ENCODE data around the gene GJB2.

GJB2 gene

GRCh38 chr13:20175907-20176652, 16.7 kb downstream of the GJB2 start:
- DNase-seq (ENCODE audit: low spot score), result no peak
- no peaks in the 10 kb centered on the region for H3K9me3 ChIP-seq (replicated peaks in 1 of 2; ENCODE audit: control insufficient read depth in 2 of 2, insufficient read depth in 1 of 2, low read depth in 1 of 2, low read length in 2 of 2)
- no CpG with 5 or more reads among the region's 14 CpGs for WGBS, 2 donors (ENCODE audit: extremely low coverage in 2 of 2, insufficient read length in 2 of 2, insufficient replicate concordance in 1 of 2)
- H3K4ac ChIP-seq (ENCODE audit: low read length), result no peak overlapping the region
- H3K4me1 ChIP-seq (ENCODE audit: control insufficient read depth in 2 of 2, insufficient read depth in 1 of 2, low read depth in 1 of 2, low read length in 2 of 2), result peaks cover 8 to 9% of the 10 kb centered on the region in 2 donors
- H2BK12ac ChIP-seq (ENCODE audit: low read length), result no peak overlapping the region
- H2BK15ac ChIP-seq (ENCODE audit: low read length), result peak overlapping the region; percentile 33
- H3K27ac ChIP-seq (replicated peaks; ENCODE audit: low read length), result no peak overlapping the region
- H4K91ac ChIP-seq (ENCODE audit: low read depth, low read length, poor library complexity), result no peak overlapping the region
- no peak overlapping the region for H3K23ac ChIP-seq (ENCODE audit: low read depth, low read length, poor library complexity)
- H3K36me3 ChIP-seq (replicated peaks in 1 of 2; ENCODE audit: control insufficient read depth in 2 of 2, insufficient read depth in 2 of 2, low read length in 2 of 2), result no peaks in the 10 kb centered on the region
- no peak overlapping the region for H2BK5ac ChIP-seq (ENCODE audit: low read length)
- H3K4me2 ChIP-seq (ENCODE audit: insufficient read depth, low read length, poor library complexity, severe bottlenecking), result no peak overlapping the region
- H4K8ac ChIP-seq (ENCODE audit: low read depth, low read length), result no peak overlapping the region
- H2AFZ ChIP-seq (ENCODE audit: low read length), result no peak overlapping the region
- H3K27me3 ChIP-seq (ENCODE audit: control insufficient read depth in 3 of 3, insufficient read depth in 3 of 3, low read depth in 1 of 3, low read length in 3 of 3), result peaks cover 0 to 59% (median 0%) of the 10 kb centered on the region in 3 experiments
- no peak overlapping the region for H3K14ac ChIP-seq (ENCODE audit: low read length)
- no peak overlapping the region for H2BK120ac ChIP-seq (ENCODE audit: low read depth, low read length)
- no peaks in the 10 kb centered on the region for H3K79me1 ChIP-seq (ENCODE audit: low read depth, low read length)
- H3K4me3 ChIP-seq (ENCODE audit: low read length in 2 of 2), result no peak overlapping the region
- no peak overlapping the region for H3K9ac ChIP-seq (ENCODE audit: low read depth, low read length, poor library complexity)
- peak overlapping the region; percentile 69 for H2AK5ac ChIP-seq (ENCODE audit: low read depth, low read length)
- H3K18ac ChIP-seq (ENCODE audit: low read length), result no peak overlapping the region

- no CpG with 5 or more reads among the region's 3 CpGs for WGBS, 2 donors (ENCODE audit: extremely low coverage in 2 of 2, insufficient read length in 2 of 2, insufficient replicate concordance in 1 of 2)
- Histone ChIP-seq H3K4me3 (ENCODE audit: low read length in 2 of 2) (no peak overlapping the region), H3K23ac (ENCODE audit: low read depth, low read length, poor library complexity) (no peak overlapping the region), H2BK120ac (ENCODE audit: low read depth, low read length) (no peak overlapping the region), H4K8ac (ENCODE audit: low read depth, low read length) (no peak overlapping the region), H2BK15ac (ENCODE audit: low read length) (no peak overlapping the region), H3K36me3 (replicated peaks in 1 of 2; ENCODE audit: control insufficient read depth in 2 of 2, insufficient read depth in 2 of 2, low read length in 2 of 2) (no peaks in the 10 kb centered on the region), H2AK5ac (ENCODE audit: low read depth, low read length) (no peak overlapping the region), H3K27me3 (ENCODE audit: control insufficient read depth in 3 of 3, insufficient read depth in 3 of 3, low read depth in 1 of 3, low read length in 3 of 3) (peaks cover 0 to 63% (median 0%) of the 10 kb centered on the region in 3 experiments), H2BK12ac (ENCODE audit: low read length) (no peak overlapping the region), H3K14ac (ENCODE audit: low read length) (no peak overlapping the region), H3K4me1 (ENCODE audit: control insufficient read depth in 2 of 2, insufficient read depth in 1 of 2, low read depth in 1 of 2, low read length in 2 of 2) (peaks cover 8 to 9% of the 10 kb centered on the region in 2 donors), H4K91ac (ENCODE audit: low read depth, low read length, poor library complexity) (no peak overlapping the region), H3K4ac (ENCODE audit: low read length) (no peak overlapping the region), H3K9ac (ENCODE audit: low read depth, low read length, poor library complexity) (no peak overlapping the region), H3K27ac (replicated peaks; ENCODE audit: low read length) (no peak overlapping the region), H3K18ac (ENCODE audit: low read length) (no peak overlapping the region), H2AFZ (ENCODE audit: low read length) (no peak overlapping the region), H3K4me2 (ENCODE audit: insufficient read depth, low read length, poor library complexity, severe bottlenecking) (no peak overlapping the region), H2BK5ac (ENCODE audit: low read length) (no peak overlapping the region), H3K9me3 (replicated peaks in 1 of 2; ENCODE audit: control insufficient read depth in 2 of 2, insufficient read depth in 1 of 2, low read depth in 1 of 2, low read length in 2 of 2) (no peaks in the 10 kb centered on the region), H3K79me1 (ENCODE audit: low read depth, low read length) (no peaks in the 10 kb centered on the region)
- no peak for DNase-seq (ENCODE audit: low spot score)
Measured at GRCh38 chr13:20175406-20175794, 17.3 kb downstream of the GJB2 start.

GRCh38 chr13:20174656-20175405, 17.9 kb downstream of the GJB2 start:
- Histone ChIP-seq H3K4ac (ENCODE audit: low read length) (no peak overlapping the region), H3K4me3 (ENCODE audit: low read length in 2 of 2) (peak overlapping the region in 1 of 2 donors; percentile 37), H3K9me3 (replicated peaks in 1 of 2; ENCODE audit: control insufficient read depth in 2 of 2, insufficient read depth in 1 of 2, low read depth in 1 of 2, low read length in 2 of 2) (no peaks in the 10 kb centered on the region), H4K91ac (ENCODE audit: low read depth, low read length, poor library complexity) (no peak overlapping the region), H2AK5ac (ENCODE audit: low read depth, low read length) (no peak overlapping the region), H4K8ac (ENCODE audit: low read depth, low read length) (no peak overlapping the region), H3K4me1 (ENCODE audit: control insufficient read depth in 2 of 2, insufficient read depth in 1 of 2, low read depth in 1 of 2, low read length in 2 of 2) (peaks cover 8 to 9% of the 10 kb centered on the region in 2 donors), H2BK120ac (ENCODE audit: low read depth, low read length) (no peak overlapping the region), H3K27me3 (ENCODE audit: control insufficient read depth in 3 of 3, insufficient read depth in 3 of 3, low read depth in 1 of 3, low read length in 3 of 3) (peaks cover 0 to 65% (median 0%) of the 10 kb centered on the region in 3 experiments), H2BK5ac (ENCODE audit: low read length) (peak overlapping the region; percentile 76), H2AFZ (ENCODE audit: low read length) (peak overlapping the region; percentile 61), H3K9ac (ENCODE audit: low read depth, low read length, poor library complexity) (peak overlapping the region; percentile 14), H3K14ac (ENCODE audit: low read length) (peak overlapping the region; percentile 63), H3K36me3 (replicated peaks in 1 of 2; ENCODE audit: control insufficient read depth in 2 of 2, insufficient read depth in 2 of 2, low read length in 2 of 2) (no peaks in the 10 kb centered on the region), H2BK15ac (ENCODE audit: low read length) (peak overlapping the region; percentile 63), H3K79me1 (ENCODE audit: low read depth, low read length) (no peaks in the 10 kb centered on the region), H2BK12ac (ENCODE audit: low read length) (peak overlapping the region; percentile 80), H3K27ac (replicated peaks; ENCODE audit: low read length) (no peak overlapping the region), H3K4me2 (ENCODE audit: insufficient read depth, low read length, poor library complexity, severe bottlenecking) (no peak overlapping the region), H3K18ac (ENCODE audit: low read length) (peak overlapping the region; percentile 92), H3K23ac (ENCODE audit: low read depth, low read length, poor library complexity) (peak overlapping the region; percentile 87)
- DNase-seq (ENCODE audit: low spot score), result no peak
- no CpG with 5 or more reads among the region's 22 CpGs for WGBS, 2 donors (ENCODE audit: extremely low coverage in 2 of 2, insufficient read length in 2 of 2, insufficient replicate concordance in 1 of 2)

- Histone ChIP-seq H3K27me3 (ENCODE audit: control insufficient read depth in 3 of 3, insufficient read depth in 3 of 3, low read depth in 1 of 3, low read length in 3 of 3) (peaks cover 0 to 58% (median 0%) of the 10 kb centered on the region in 3 experiments), H3K4me1 (ENCODE audit: control insufficient read depth in 2 of 2, insufficient read depth in 1 of 2, low read depth in 1 of 2, low read length in 2 of 2) (peaks cover 8 to 9% of the 10 kb centered on the region in 2 donors), H3K23ac (ENCODE audit: low read depth, low read length, poor library complexity) (peak overlapping the region; percentile 35), H2AK5ac (ENCODE audit: low read depth, low read length) (no peak overlapping the region), H2BK120ac (ENCODE audit: low read depth, low read length) (no peak overlapping the region), H3K4me2 (ENCODE audit: insufficient read depth, low read length, poor library complexity, severe bottlenecking) (no peak overlapping the region), H3K14ac (ENCODE audit: low read length) (no peak overlapping the region), H2BK5ac (ENCODE audit: low read length) (no peak overlapping the region), H3K9ac (ENCODE audit: low read depth, low read length, poor library complexity) (no peak overlapping the region), H3K18ac (ENCODE audit: low read length) (peak overlapping the region; percentile 63), H3K36me3 (replicated peaks in 1 of 2; ENCODE audit: control insufficient read depth in 2 of 2, insufficient read depth in 2 of 2, low read length in 2 of 2) (no peaks in the 10 kb centered on the region), H3K4me3 (ENCODE audit: low read length in 2 of 2) (no peak overlapping the region), H3K27ac (replicated peaks; ENCODE audit: low read length) (no peak overlapping the region), H3K79me1 (ENCODE audit: low read depth, low read length) (no peaks in the 10 kb centered on the region), H2AFZ (ENCODE audit: low read length) (no peak overlapping the region), H3K4ac (ENCODE audit: low read length) (no peak overlapping the region), H4K8ac (ENCODE audit: low read depth, low read length) (no peak overlapping the region), H2BK12ac (ENCODE audit: low read length) (no peak overlapping the region), H2BK15ac (ENCODE audit: low read length) (peak overlapping the region; percentile 50), H4K91ac (ENCODE audit: low read depth, low read length, poor library complexity) (no peak overlapping the region), H3K9me3 (replicated peaks in 1 of 2; ENCODE audit: control insufficient read depth in 2 of 2, insufficient read depth in 1 of 2, low read depth in 1 of 2, low read length in 2 of 2) (no peaks in the 10 kb centered on the region)
- WGBS, 2 donors (ENCODE audit: extremely low coverage in 2 of 2, insufficient read length in 2 of 2, insufficient replicate concordance in 1 of 2), result no CpG with 5 or more reads among the region's 8 CpGs
- DNase-seq (ENCODE audit: low spot score), result no peak
Measured at GRCh38 chr13:20173116-20173746, 19.5 kb downstream of the GJB2 start.
